Esophagus muscularis mucosa (tissue), 4 donors: ENCODE data around the gene NKAIN4. TPM values are rescaled to one million over a fixed set of nuclear protein-coding genes. Genes with fewer than 3 reads are reported as not detected.

ENCODE experiments used
- DNase-seq: peaks from one replicate; pipeline ENCODE4 v3.0.0-alpha.2; 2017; ENCODE audit errors: extremely low spot score
- H3K27ac ChIP-seq, 4 donors: fragments of 200-600 bp; sonication (generic); replicated peaks in 1 of 4; 1 replicate in 3 of 4; 2 replicates in 1 of 4; pipeline ENCODE4 v1.5.1; 2016 to 2019; ENCODE audit warnings: mild to moderate bottlenecking in 1 of 4
- H3K27me3 ChIP-seq, 4 donors: fragments of 200-600 bp; sonication (generic); one replicate each; pipeline versions ENCODE4 v1.5.1 to v1.6.0; 2016 to 2019
- H3K36me3 ChIP-seq, 4 donors: fragments of 200-600 bp; sonication (generic); one replicate each; pipeline ENCODE4 v1.5.1; 2016 to 2019
- H3K4me1 ChIP-seq, 4 donors: fragments of 200-600 bp; sonication (generic); one replicate each; pipeline ENCODE4 v1.5.1; 2016 to 2019
- H3K4me3 ChIP-seq, 4 donors: fragments of 200-600 bp; sonication (generic); 1 replicate in 2 of 4; 2 replicates in 2 of 4; pipeline ENCODE4 v1.5.1; 2016 to 2019; ENCODE audit warnings: mild to moderate bottlenecking in 4 of 4, moderate library complexity in 1 of 4
- H3K9me3 ChIP-seq, 4 donors: fragments of 200-600 bp; sonication (generic); 1 replicate in 3 of 4; 2 replicates in 1 of 4; pipeline ENCODE4 v1.5.1; 2016 to 2019
- CTCF ChIP-seq, 3 experiments: fragments of 200-600 bp in 2 of 3; fragments of 450-650 bp in 1 of 3; sonication (generic) in 2 of 3; IDR thresholded peaks; one replicate each; pipeline ENCODE4 v1.5.1; 2017 to 2019; ENCODE audit warnings: antibody characterized with exemption in 3 of 3, mild to moderate bottlenecking in 2 of 3, moderate library complexity in 1 of 3
- EP300 ChIP-seq: sonication (generic); formaldehyde crosslinking; IDR thresholded peaks from one replicate; pipeline ENCODE4 v1.6.1; 2017; ENCODE audit warnings: antibody characterized with exemption
- POLR2A ChIP-seq: fragments of 450-650 bp; IDR thresholded peaks from one replicate; pipeline ENCODE4 v1.6.1; 2017; ENCODE audit warnings: antibody characterized with exemption, moderate library complexity, mild to moderate bottlenecking, low read depth
- POLR2AphosphoS5 ChIP-seq, 2 donors: sonication (generic); formaldehyde crosslinking; IDR thresholded peaks; one replicate each; pipeline ENCODE4 v1.6.1; 2017; ENCODE audit warnings: antibody characterized with exemption in 2 of 2
- WGBS: methylation state at CpG from one replicate; pipeline ENCODE4 v1.1.5; 2018; 5-methylcytosine and 5-hydroxymethylcytosine counted together
- intact Hi-C: fragments of 100-400 bp; cut with DNase I; formaldehyde crosslinking; loops from one replicate; pipeline ENCODE4 v1.15.1; 2023
- total RNA-seq, 4 donors: library from RNA; depleted of rRNA; stranded (reverse); fragments of >200 nt; gene quantifications; one replicate each; pipeline versions ENCODE4 v1.1.0 to v1.2.1, GENCODE V29; 2016

NKAIN4 gene
- total RNA-seq, 4 donors from 2014 or later: 0.17 to 0.45 TPM; not detected in 2

- no peak for TF ChIP-seq EP300
- TF ChIP-seq CTCF (IDR thresholded peaks at IDR 0.05): no peak
- no peak for TF ChIP-seq POLR2A
- TF ChIP-seq POLR2AphosphoS5 (IDR thresholded peaks at IDR 0.05): no peak
- H3K27me3 ChIP-seq: peaks cover 0 to 40% (median 0%) of the 10 kb centered on the region in 4 donors
- H3K9me3 ChIP-seq: no peaks in the 10 kb centered on the region
- no peaks in the 10 kb centered on the region for H3K36me3 ChIP-seq
- no peak overlapping the region for H3K4me3 ChIP-seq
- DNase-seq: no peak
- intact Hi-C loops: no loop called here
- WGBS: 81% methylated on average over 6 of the region's 18 CpGs
- peaks cover 13 to 20% (median 16%) of the 10 kb centered on the region in 4 donors for H3K4me1 ChIP-seq
- H3K27ac ChIP-seq: no peak overlapping the region
Measured at GRCh38 chr20:63268671-63269439, 14.6 kb upstream of the NKAIN4 start.

- H3K27ac ChIP-seq: no peak overlapping the region
- WGBS: 74% methylated on average over 2 of the region's 7 CpGs
- peaks cover 7 to 15% (median 10%) of the 10 kb centered on the region in 4 donors for H3K4me1 ChIP-seq
- no peak for DNase-seq
- peaks cover 0 to 46% (median 0%) of the 10 kb centered on the region in 4 donors for H3K27me3 ChIP-seq
- no peak overlapping the region for H3K4me3 ChIP-seq
- no peaks in the 10 kb centered on the region for H3K9me3 ChIP-seq
- intact Hi-C loops: no loop called here
- no peaks in the 10 kb centered on the region for H3K36me3 ChIP-seq
- TF ChIP-seq EP300 (no peak), POLR2A (no peak), POLR2AphosphoS5 (IDR thresholded peaks at IDR 0.05) (no peak), CTCF (IDR thresholded peaks at IDR 0.05) (no peak)
Measured at GRCh38 chr20:63268256-63268655, 14.0 kb upstream of the NKAIN4 start.

GRCh38 chr20:63267691-63268090, 13.4 kb upstream of the NKAIN4 start:
- TF ChIP-seq POLR2AphosphoS5 (IDR thresholded peaks at IDR 0.05): no peak
- no peak for TF ChIP-seq CTCF (IDR thresholded peaks at IDR 0.05)
- TF ChIP-seq EP300: no peak
- TF ChIP-seq POLR2A: no peak
- H3K4me3 ChIP-seq: no peak overlapping the region
- WGBS: 67% methylated on average over 7 of the region's 9 CpGs
- no peaks in the 10 kb centered on the region for H3K36me3 ChIP-seq
- intact Hi-C loops: no loop called here
- H3K27ac ChIP-seq: no peak overlapping the region
- DNase-seq: no peak
- H3K4me1 ChIP-seq: peaks cover 7 to 12% (median 8%) of the 10 kb centered on the region in 4 donors
- H3K27me3 ChIP-seq: peaks cover 0 to 52% (median 0%) of the 10 kb centered on the region in 4 donors
- H3K9me3 ChIP-seq: no peaks in the 10 kb centered on the region

- H3K36me3 ChIP-seq: no peaks in the 10 kb centered on the region
- WGBS: 82% methylated on average over 8 of the region's 12 CpGs
- intact Hi-C loops: no loop called here
- H3K27me3 ChIP-seq: peaks cover 0 to 69% (median 0%) of the 10 kb centered on the region in 4 donors
- no peak overlapping the region for H3K27ac ChIP-seq
- no peaks in the 10 kb centered on the region for H3K4me1 ChIP-seq
- DNase-seq: no peak
- no peak for TF ChIP-seq POLR2A
- TF ChIP-seq EP300: no peak
- no peak for TF ChIP-seq CTCF (IDR thresholded peaks at IDR 0.05)
- H3K9me3 ChIP-seq: no peaks in the 10 kb centered on the region
- no peak overlapping the region for H3K4me3 ChIP-seq
Measured at GRCh38 chr20:63265891-63266515, 11.7 kb upstream of the NKAIN4 start.
